Left lung (tissue), 10 donors: ENCODE data around the gene HDHD2. TPM values are rescaled to one million over a fixed set of nuclear protein-coding genes. Genes with fewer than 3 reads are reported as not detected.

ENCODE experiments used
- ATAC-seq: fragments of 200-7000 bp; cut with Tn5 transposase; one replicate; pipeline ENCODE4 v1.9.1; 2020; ENCODE audit warnings: moderate library complexity
- DNase-seq, 4 donors: peaks; one replicate each; pipeline ENCODE4 v3.0.0-alpha.2; 2013 to 2020
- H3K27ac ChIP-seq, 2 donors: fragments of 200-600 bp; sonication (generic) in 1 of 2; one replicate each; pipeline versions ENCODE4 v1.5.0 to v1.8.0; 2020 to 2021
- H3K27me3 ChIP-seq, 2 donors: fragments of 200-600 bp; sonication (generic) in 1 of 2; one replicate each; pipeline versions ENCODE4 v1.5.0 to v1.8.0; 2020 to 2021
- H3K36me3 ChIP-seq, 2 donors: fragments of 200-600 bp; sonication (generic) in 1 of 2; one replicate each; pipeline versions ENCODE4 v1.5.0 to v1.8.0; 2020 to 2021
- H3K4me1 ChIP-seq, 2 donors: fragments of 200-600 bp; one replicate each; pipeline ENCODE4 v1.8.0; 2021
- H3K4me3 ChIP-seq, 2 donors: fragments of 200-600 bp; sonication (generic) in 1 of 2; one replicate each; pipeline versions ENCODE4 v1.5.0 to v1.8.0; 2020 to 2021; ENCODE audit warnings: mild to moderate bottlenecking in 1 of 2
- H3K9me3 ChIP-seq, 2 donors: fragments of 200-600 bp; sonication (generic) in 1 of 2; one replicate each; pipeline versions ENCODE4 v1.5.0 to v1.8.0; 2020 to 2021
- CTCF ChIP-seq, 2 donors: fragments of 200-600 bp; sonication (generic) in 1 of 2; IDR thresholded peaks; one replicate each; pipeline versions ENCODE4 v1.5.0 to v1.8.0; 2021; ENCODE audit warnings: antibody characterized with exemption in 2 of 2
- intact Hi-C, 2 donors: fragments of 100-400 bp; cut with DNase I; formaldehyde crosslinking; loops; one replicate each; pipeline versions ENCODE4 v1.11.2 to v1.14.2; 2022
- polyA plus RNA-seq, 6 donors: library from polyadenylated mRNA; unstranded; fragments of 120-200 nt; gene quantifications; one replicate each; pipeline ENCODE4 v1.2.1, GENCODE V29; 2013; ENCODE audit not compliant: insufficient read length in 6 of 6
- total RNA-seq, 2 donors: library from RNA; stranded (reverse); fragmentation: NEBNext Ultra II Directional; extraction: Animal tissue kit (Norgen Biotek cat#: 25700); gene quantifications; one replicate each; pipeline ENCODE4 v1.2.1, GENCODE V29; 2021
- donor health status: DM: no; HTN: yes; CAD: no.
- donor health status: DM: no; HTN: no; CAD: no.

Gene HDHD2
- total and polyA plus RNA-seq, 8 donors, result 35.9 to 56.3 (median 47.7) TPM

- no peak for DNase-seq
- no peak for TF ChIP-seq CTCF (IDR thresholded peaks at IDR 0.05)
- no peak for ATAC-seq
- H3K9me3 ChIP-seq, result no peaks in the 10 kb centered on the region
- no peak overlapping the region for H3K27ac ChIP-seq
- no peak overlapping the region for H3K4me3 ChIP-seq
- no peaks in the 10 kb centered on the region for H3K4me1 ChIP-seq
- intact Hi-C loops, result no loop called here
- H3K36me3 ChIP-seq, result no peaks in the 10 kb centered on the region
- no peaks in the 10 kb centered on the region for H3K27me3 ChIP-seq
Observed at GRCh38 chr18:47095810-47096209, 54.5 kb downstream of the HDHD2 start.

GRCh38 chr18:47087676-47088075 is 62.6 kb downstream of the HDHD2 start:
- Histone ChIP-seq H3K4me3 (no peak overlapping the region), H3K27me3 (no peaks in the 10 kb centered on the region), H3K4me1 (no peaks in the 10 kb centered on the region), H3K27ac (no peak overlapping the region), H3K9me3 (no peaks in the 10 kb centered on the region), H3K36me3 (no peaks in the 10 kb centered on the region)
- intact Hi-C loops, result no loop called here
- ATAC-seq, result no peak
- no peak for DNase-seq
- no peak for TF ChIP-seq CTCF (IDR thresholded peaks at IDR 0.05)

GRCh38 chr18:47081578-47081977 is 68.7 kb downstream of the HDHD2 start:
- ATAC-seq (no peak), DNase-seq (no peak)
- H3K4me1 ChIP-seq, result no peaks in the 10 kb centered on the region
- H3K9me3 ChIP-seq, result no peaks in the 10 kb centered on the region
- no peak overlapping the region for H3K4me3 ChIP-seq
- H3K36me3 ChIP-seq, result no peaks in the 10 kb centered on the region
- intact Hi-C loops, result no loop called here
- H3K27me3 ChIP-seq, result no peaks in the 10 kb centered on the region
- TF ChIP-seq CTCF (IDR thresholded peaks at IDR 0.05), result no peak
- no peak overlapping the region for H3K27ac ChIP-seq

- no peaks in the 10 kb centered on the region for H3K4me1 ChIP-seq
- TF ChIP-seq CTCF (IDR thresholded peaks at IDR 0.05), result no peak
- intact Hi-C loops, result no loop called here
- no peak overlapping the region for H3K4me3 ChIP-seq
- ATAC-seq (no peak), DNase-seq (no peak)
- H3K27me3 ChIP-seq, result no peaks in the 10 kb centered on the region
- H3K27ac ChIP-seq, result no peak overlapping the region
- H3K9me3 ChIP-seq, result no peaks in the 10 kb centered on the region
- no peaks in the 10 kb centered on the region for H3K36me3 ChIP-seq
Observed at GRCh38 chr18:47080872-47081271, 69.4 kb downstream of the HDHD2 start.

- intact Hi-C loops, result no loop called here
- H3K27me3 ChIP-seq, result no peaks in the 10 kb centered on the region
Observed at GRCh38 chr18:47077111-47077510, 73.2 kb downstream of the HDHD2 start.

More at GRCh38 chr18:47077111-47077510, 73.2 kb downstream of the HDHD2 start:
- Histone ChIP-seq H3K9me3 (no peaks in the 10 kb centered on the region), H3K27ac (no peak overlapping the region), H3K36me3 (no peaks in the 10 kb centered on the region), H3K4me3 (no peak overlapping the region), H3K4me1 (no peaks in the 10 kb centered on the region)
- no peak for TF ChIP-seq CTCF (IDR thresholded peaks at IDR 0.05)
- ATAC-seq, result no peak
- DNase-seq, result no peak
